HG03066 (cell line): Measurements from ENCODE around the gene POLA2.
"Not testable (repeated sequence)": the region's sequence is repeated elsewhere in the genome, so short reads cannot be mapped to it uniquely, and the experiment has no call there.

ENCODE experiments used
- ATAC-seq: cut with Tn5 transposase; IDR thresholded peaks from one replicate; pipeline ENCODE4 v1.9.1; 2021; ENCODE audit warnings: low read depth; ENCODE audit not compliant: unreplicated experiment

Gene POLA2

GRCh38 chr11:65241134-65241533 lies 20.6 kb upstream of the POLA2 start:
- no peak for ATAC-seq

GRCh38 chr11:65241692-65242091 lies 20.1 kb upstream of the POLA2 start:
- ATAC-seq: no peak

GRCh38 chr11:65242389-65242788 lies 19.4 kb upstream of the POLA2 start:
- no peak for ATAC-seq

DNA sequence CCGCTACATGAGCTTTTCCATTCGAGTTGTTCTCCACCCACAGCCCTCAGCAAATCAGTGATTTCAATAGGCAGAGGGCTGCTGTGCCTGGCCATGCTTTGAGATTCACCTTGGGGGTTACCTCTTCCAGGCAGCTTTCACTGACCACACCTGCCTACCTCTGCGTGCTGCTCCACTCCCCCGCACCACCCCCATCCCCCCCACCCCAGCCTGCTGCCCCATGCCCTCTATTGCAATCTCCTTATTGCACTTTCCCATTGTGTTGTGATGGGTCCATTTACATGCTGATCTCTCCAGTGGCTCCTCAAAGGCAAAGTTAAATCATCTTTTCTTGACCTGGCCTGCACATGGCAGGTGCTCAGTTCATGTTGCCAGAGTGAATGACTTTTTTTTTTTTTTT lies 18.0 kb upstream of the POLA2 start:
- no peak for ATAC-seq

DNA sequence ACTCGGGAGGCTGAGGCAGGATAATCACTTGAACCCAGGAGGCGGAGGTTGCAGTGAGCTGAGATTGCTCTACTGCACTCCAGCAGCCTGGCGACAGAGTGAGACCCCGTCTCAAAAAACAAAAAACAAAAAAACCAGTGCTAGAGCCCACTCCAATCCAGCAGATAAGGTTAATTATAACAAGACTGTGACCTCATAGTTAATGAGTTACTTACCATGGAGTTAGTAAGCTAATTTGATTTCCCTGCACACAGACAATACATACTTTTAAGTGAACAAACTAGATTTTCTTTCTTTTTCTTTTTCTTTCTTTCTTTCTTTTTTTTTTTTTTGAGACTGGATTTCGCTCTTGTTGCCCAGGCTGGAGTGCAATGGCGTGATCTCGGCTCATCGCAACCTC lies 16.7 kb upstream of the POLA2 start:
- not testable (repeated sequence) for ATAC-seq

DNA sequence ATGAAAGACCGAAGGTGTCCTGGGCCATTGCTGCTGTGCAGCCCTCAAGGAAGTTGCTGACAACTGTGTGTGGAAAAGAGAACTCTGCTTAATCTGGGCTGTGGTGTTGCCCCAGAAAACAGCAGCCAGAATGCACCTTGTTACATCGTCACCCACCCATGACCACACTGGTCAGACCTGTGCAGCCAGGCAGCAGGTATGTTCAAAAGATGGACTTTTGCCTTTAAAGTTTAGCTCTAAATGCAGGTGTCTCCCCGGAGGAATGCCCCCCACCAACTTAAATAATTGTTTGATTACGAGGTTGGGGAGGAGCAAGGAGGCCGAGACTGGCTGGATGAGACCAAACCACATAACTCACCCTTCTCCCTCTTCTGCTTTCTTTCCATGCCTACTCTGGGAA lies 15.3 kb upstream of the POLA2 start:
- ATAC-seq: no peak

GRCh38 chr11:65248184-65248710 lies 13.5 kb upstream of the POLA2 start:
- ATAC-seq: not testable (repeated sequence)

- ATAC-seq: no peak
Observed at GRCh38 chr11:65251476-65251875, 10.3 kb upstream of the POLA2 start.

DNA sequence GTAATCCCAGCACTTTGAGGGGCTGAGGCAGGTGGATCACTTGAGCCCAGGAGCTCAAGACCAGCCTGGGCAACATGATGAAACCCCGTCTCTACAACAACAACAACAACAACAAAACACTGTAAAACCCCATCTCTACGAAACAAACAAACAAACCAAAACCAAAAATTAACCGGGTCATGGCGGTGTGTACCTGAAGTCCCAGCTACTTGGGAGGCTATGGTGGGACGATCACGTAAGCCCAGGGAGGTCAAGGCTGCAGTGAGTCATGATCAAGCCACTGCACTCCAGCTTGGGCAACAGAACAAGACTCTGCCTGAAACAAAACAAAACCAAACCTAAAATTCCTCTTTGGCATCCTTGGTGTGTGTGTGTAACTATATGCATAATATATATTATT lies 7.0 kb upstream of the POLA2 start:
- no peak for ATAC-seq

DNA sequence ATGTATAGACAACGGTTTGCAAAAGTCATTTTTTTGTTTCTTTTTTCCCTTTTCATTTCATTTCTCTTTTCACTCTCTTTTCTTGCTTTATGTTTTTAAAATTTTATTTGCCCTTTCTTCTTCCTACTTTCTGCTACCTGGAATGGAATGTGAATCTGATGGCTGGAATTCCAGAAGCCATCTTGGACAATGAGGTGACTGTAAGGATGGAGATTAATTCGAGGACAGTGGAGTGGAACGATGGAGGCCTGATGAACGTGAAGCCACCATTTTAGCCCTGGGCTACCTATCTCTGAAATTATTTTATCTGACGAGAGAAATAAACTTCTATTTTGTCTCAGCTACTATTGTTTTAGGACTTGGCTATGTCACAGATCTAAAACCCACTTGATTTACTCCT lies 2.8 kb upstream of the POLA2 start:
- ATAC-seq: no peak

GRCh38 chr11:65260302-65260701 lies 1.5 kb upstream of the POLA2 start:
- no peak for ATAC-seq

DNA sequence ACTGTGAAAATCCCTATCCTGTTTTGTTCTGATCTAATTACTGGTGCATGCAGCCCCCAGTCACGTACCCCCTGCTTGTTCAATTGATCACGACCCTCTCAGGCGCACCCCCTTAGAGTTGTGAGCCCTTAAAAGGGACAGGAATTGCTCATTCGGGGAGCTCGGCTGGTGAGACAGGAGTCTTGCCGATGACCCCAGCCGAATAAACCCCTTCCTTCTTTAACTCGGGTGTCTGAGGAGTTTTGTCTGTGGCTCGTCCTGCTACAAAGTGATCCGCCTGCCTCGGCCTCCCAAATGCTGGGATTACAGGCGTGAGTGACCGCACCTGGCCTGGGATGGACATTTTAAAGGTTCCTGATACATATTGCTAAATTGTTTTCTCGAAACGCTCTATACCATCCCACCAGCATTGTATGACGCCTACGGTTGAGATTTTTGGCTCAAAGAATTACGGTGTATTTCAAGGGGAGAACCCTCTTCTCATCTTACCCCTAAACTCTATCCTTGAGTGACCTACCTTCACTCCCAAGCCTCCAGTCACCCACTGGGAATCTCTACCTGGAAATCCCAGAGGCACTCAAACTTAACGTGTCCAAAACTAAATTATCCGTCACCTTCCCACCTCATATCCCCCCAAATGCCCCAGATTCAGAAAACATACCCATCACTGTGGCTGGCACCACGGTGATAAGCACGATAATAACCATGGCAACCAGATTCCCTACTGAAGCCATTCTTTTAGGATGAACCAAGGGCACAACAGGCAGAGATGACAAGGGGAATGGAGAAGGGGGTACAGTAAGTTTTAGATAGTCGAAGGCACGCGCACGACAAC lies 789 bp upstream of the POLA2 start:
- no peak for ATAC-seq

DNA sequence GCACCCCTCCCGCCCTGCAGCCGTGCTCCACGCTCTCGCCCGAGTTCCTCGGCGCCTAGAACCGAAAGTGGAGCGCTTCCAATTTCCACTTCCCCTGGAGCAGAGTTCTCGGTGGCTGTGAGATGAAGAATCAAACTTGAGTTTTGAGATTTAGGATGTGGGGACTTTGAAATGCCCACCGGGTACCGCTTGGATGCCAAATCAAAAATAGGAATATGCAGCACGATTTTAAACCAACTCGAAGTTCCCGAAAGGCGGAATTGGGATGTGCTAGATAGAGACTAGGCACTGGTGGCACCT lies 569 bp downstream of the POLA2 start:
- ATAC-seq: no peak

DNA sequence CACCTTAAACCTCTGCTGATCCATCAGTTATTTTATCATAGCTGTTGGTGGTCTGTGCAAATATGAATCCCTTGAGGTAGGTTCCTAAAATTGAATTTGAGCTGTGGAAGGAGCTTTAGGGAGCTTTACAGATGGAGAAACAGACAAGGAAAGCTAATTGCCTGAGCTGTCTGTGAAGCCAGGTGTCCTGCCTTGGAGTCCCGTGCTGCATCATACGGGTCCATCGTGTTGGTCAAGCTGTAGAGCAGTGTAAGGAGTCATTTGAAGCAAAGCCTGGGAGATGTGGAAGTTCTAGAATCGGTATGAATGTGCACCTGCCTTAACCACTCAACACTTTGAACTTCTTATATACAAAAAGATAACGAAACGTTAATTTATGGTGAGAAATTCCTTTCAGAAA lies 1.0 kb downstream of the POLA2 start:
- ATAC-seq: no peak

- not testable (repeated sequence) for ATAC-seq
Observed at GRCh38 chr11:65264747-65265146, 3.0 kb downstream of the POLA2 start.

DNA sequence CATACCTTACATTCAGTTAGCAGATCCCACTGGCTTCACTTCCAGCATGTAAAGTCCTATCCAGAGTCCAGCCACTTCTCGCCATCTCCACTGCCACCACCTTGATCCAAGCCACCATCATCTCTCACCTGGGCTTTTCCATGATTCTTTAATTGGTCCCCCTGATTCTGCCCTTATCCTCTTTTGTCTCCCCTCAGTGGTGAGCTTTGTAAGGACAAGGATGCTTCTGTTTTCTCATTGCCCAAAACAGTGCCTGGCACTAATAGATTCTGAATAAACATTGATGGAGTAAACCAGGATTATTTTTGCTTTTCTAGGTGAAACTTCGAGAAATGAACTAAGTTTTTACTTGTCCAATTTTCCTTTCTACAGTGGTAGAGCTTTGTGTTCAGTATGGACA lies 4.4 kb downstream of the POLA2 start:
- ATAC-seq: no peak

GRCh38 chr11:65274735-65275682 lies 13.2 kb downstream of the POLA2 start:
- ATAC-seq: no peak

- ATAC-seq: no peak
Observed at GRCh38 chr11:65275906-65276305, 14.1 kb downstream of the POLA2 start.

- ATAC-seq: no peak
Observed at GRCh38 chr11:65277631-65278277, 16.0 kb downstream of the POLA2 start.

GRCh38 chr11:65278356-65278755 lies 16.6 kb downstream of the POLA2 start:
- no peak for ATAC-seq

DNA sequence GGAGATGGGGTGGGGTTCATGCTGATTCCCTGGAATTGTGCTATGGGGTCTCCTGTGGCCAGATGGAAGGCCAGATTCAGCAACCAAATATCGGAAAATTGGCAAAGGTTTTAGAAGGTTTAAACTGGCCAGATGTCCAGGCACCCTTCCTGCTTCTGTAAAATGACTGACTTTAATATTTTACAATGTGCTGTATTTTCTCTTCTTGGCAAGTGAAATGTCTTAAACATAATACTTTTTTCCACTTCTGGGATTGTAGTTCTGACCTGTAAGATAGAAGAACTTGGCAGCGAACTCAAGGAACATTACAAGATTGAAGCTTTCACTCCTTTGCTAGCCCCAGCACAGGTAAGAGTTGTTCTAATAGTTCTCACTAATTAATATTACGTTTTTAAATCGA lies 17.5 kb downstream of the POLA2 start:
- no peak for ATAC-seq
